A673 (cell line): ENCODE data around the gene ANAPC1.

Source experiments
- CTCF ChIP-seq: fragments of 300-800, 200-600 bp; sonication (generic); conservative IDR thresholded peaks from 2 replicates; pipeline ENCODE4 v1.5.1; 2017; ENCODE audit warnings: low read depth, mild to moderate bottlenecking, antibody characterized with exemption, low read length, moderate library complexity, mixed read lengths
- EZH2 ChIP-seq: fragments of 200-600 bp; sonication (generic); IDR thresholded peaks from 2 replicates; pipeline ENCODE4 v1.6.1; 2017; ENCODE audit warnings: borderline replicate concordance, low read depth, mild to moderate bottlenecking, mixed read lengths, antibody characterized with exemption, low read length; ENCODE audit not compliant: poor library complexity, severe bottlenecking

GRCh38 chr2:111930409-111930808, 46.4 kb upstream of the ANAPC1 start:
- no peak for TF ChIP-seq CTCF
- no peak for TF ChIP-seq EZH2
